Uterus (tissue), 4 donors: ENCODE data around the gene EPB41L1. TPM values are rescaled to one million over a fixed set of nuclear protein-coding genes. Genes with fewer than 3 reads are reported as not detected.

Experiments
- DNase-seq, 2 donors: peaks; one replicate each; pipeline ENCODE4 v3.0.0-alpha.2; 2019 to 2020
- H3K27ac ChIP-seq, 2 donors: fragments of 200-600 bp; sonication (generic); 1 replicate in 1 of 2; 2 replicates in 1 of 2; pipeline ENCODE4 v1.5.1; 2016 to 2018
- H3K27me3 ChIP-seq, 2 donors: fragments of 200-600 bp; sonication (generic); one replicate each; pipeline ENCODE4 v1.5.1; 2018 to 2019; ENCODE audit warnings: control low read depth in 1 of 2
- H3K36me3 ChIP-seq, 2 donors: fragments of 200-600 bp; sonication (generic); one replicate each; pipeline ENCODE4 v1.5.1; 2019; ENCODE audit warnings: control low read depth in 1 of 2
- H3K4me1 ChIP-seq, 2 donors: fragments of 200-600 bp; sonication (generic); one replicate each; pipeline ENCODE4 v1.5.1; 2018 to 2019; ENCODE audit warnings: control low read depth in 1 of 2
- H3K4me3 ChIP-seq, 2 donors: fragments of 200-600 bp; sonication (generic); 1 replicate in 1 of 2; 2 replicates in 1 of 2; pipeline ENCODE4 v1.5.1; 2018 to 2019; ENCODE audit warnings: mild to moderate bottlenecking in 1 of 2
- H3K9me3 ChIP-seq, 2 donors: fragments of 200-600 bp; sonication (generic); one replicate each; pipeline ENCODE4 v1.5.1; 2019; ENCODE audit warnings: control low read depth in 1 of 2
- CTCF ChIP-seq, 4 experiments: fragments of 200-600 bp in 2 of 4; fragments of 450-650 bp in 2 of 4; sonication (generic) in 2 of 4; IDR thresholded peaks; one replicate each; pipeline ENCODE4 v1.5.1; 2016 to 2019; ENCODE audit warnings: antibody characterized with exemption in 4 of 4, mild to moderate bottlenecking in 2 of 4, moderate library complexity in 1 of 4
- POLR2A ChIP-seq, 2 donors: fragments of 450-650 bp; IDR thresholded peaks; one replicate each; pipeline ENCODE4 v1.6.1; 2016; ENCODE audit warnings: antibody characterized with exemption in 2 of 2, mild to moderate bottlenecking in 1 of 2, moderate library complexity in 1 of 2
- intact Hi-C: fragments of 100-400 bp; cut with DNase I; formaldehyde crosslinking; loops from one replicate; pipeline ENCODE4 v1.15.1; 2023; ENCODE audit warnings: low total_unique reads
- total RNA-seq, 4 donors: library from RNA; depleted of rRNA in 3 of 4; stranded (reverse); fragments of >200 nt in 3 of 4; gene quantifications; one replicate each; pipeline versions ENCODE4 v1.1.0 to v1.2.4, GENCODE V29; 2014 to 2023
- donor health status: DM: yes; HTN: yes; CAD: no.

The EPB41L1 gene
- total RNA-seq, 4 donors from 2014 or later: 4.9 to 69.2 (median 33.2) TPM

- DNase-seq: no peak
- TF ChIP-seq POLR2A (IDR thresholded peaks at IDR 0.05) (no peak), CTCF (IDR thresholded peaks at IDR 0.05) (no peak)
- H3K27ac ChIP-seq: no peak overlapping the region
- intact Hi-C loops: no loop called here
- no peaks in the 10 kb centered on the region for H3K4me1 ChIP-seq
- no peak overlapping the region for H3K4me3 ChIP-seq
- no peaks in the 10 kb centered on the region for H3K36me3 ChIP-seq
- H3K9me3 ChIP-seq: no peaks in the 10 kb centered on the region
- no peaks in the 10 kb centered on the region for H3K27me3 ChIP-seq
These were observed 115.0 kb downstream of the EPB41L1 start for GRCh38 chr20:36269507-36269906.

- Histone ChIP-seq H3K9me3 (no peaks in the 10 kb centered on the region), H3K27ac (no peak overlapping the region)
These were observed 116.5 kb downstream of the EPB41L1 start for GRCh38 chr20:36270744-36271638.

DNA sequence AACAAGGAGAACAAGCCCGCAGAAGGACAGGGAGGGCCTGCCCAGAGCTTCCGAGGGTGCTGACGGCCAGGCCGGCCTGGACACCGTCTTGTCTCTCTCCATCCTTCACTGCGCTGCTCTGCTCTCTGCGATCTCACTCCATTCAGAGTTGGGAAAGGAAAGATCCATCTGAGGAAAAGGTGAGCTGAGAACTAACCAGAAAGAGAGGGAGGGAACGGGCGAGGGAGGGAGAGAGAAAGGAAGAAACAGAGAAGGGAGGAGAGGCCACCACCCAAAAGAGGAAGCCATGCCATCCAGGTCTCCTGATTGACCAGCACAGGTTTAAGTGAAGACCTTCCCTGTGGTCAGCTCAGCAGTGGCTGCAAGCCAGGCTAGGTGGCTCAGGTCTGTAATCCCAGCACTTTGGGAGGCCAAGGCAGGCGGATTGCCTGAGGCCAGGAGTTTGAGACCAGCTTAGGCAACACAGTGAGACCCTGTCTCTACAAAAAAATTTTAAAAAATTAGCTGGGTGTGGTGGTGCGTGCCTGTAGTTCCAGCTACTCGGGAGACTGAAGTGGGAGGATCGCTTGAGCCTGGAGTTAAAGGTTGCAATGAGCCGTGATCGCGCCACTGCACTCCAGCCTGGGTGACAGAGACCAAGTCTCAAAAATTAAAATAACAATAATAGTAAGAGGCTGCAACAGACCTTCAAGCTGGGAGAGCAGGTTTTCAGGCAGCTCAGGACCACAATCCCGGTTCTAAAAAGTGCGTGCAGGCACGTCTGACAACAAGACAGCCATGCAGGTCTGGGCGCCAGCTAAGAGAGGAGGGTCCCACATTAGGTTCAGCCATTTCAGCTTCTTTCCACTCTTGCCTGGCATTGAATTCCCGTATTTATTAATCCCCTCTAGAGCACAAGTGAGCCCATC is 117.4 kb downstream of the EPB41L1 start:
- Histone ChIP-seq H3K9me3 (no peaks in the 10 kb centered on the region), H3K4me3 (no peak overlapping the region), H3K36me3 (no peaks in the 10 kb centered on the region), H3K27me3 (no peaks in the 10 kb centered on the region), H3K4me1 (no peaks in the 10 kb centered on the region), H3K27ac (no peak overlapping the region)
- no peak for TF ChIP-seq CTCF (IDR thresholded peaks at IDR 0.05)
- TF ChIP-seq POLR2A (IDR thresholded peaks at IDR 0.05): no peak
- DNase-seq: no peak
- intact Hi-C loops: no loop called here

More at GRCh38 chr20:36270744-36271638, 116.5 kb downstream of the EPB41L1 start:
- no peaks in the 10 kb centered on the region for H3K4me1 ChIP-seq
- DNase-seq: no peak
- no peaks in the 10 kb centered on the region for H3K36me3 ChIP-seq
- H3K27me3 ChIP-seq: no peaks in the 10 kb centered on the region
- intact Hi-C loops: no loop called here
- TF ChIP-seq CTCF (IDR thresholded peaks at IDR 0.05): no peak
- TF ChIP-seq POLR2A (IDR thresholded peaks at IDR 0.05): no peak
- H3K4me3 ChIP-seq: no peak overlapping the region

DNA sequence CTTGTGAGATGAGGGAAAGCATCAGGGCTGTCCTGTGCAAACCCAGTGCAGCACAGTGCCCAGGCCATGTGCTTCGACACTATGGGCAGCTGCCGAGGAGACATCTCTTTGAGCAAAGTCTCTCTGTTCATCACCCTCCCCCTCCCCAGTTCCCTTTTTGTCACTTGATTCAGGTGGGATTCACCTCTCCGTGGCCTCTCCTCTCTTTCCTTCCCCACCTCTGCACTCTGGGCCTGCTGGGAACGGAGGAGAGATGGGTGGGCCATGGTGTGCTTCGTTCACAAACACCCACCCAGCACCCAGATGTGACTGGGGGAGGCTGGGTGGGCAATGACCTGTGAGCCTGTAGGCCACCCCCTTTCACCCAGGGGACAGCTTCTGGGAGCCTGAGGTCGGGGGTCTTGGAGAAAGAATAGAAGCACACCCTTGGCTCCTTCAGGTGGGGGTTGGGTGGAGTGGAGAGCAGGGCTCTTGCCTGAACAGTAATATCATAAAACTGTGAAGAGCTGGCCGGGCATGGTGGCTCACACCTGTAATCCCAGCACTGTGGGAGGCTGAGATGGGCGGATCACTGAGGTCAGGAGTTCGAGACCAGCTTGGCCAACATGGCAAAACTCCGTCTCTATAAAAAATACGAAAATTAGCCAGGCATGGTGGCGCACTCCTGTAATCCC is 118.1 kb downstream of the EPB41L1 start:
- Histone ChIP-seq H3K27ac (no peak overlapping the region), H3K36me3 (no peaks in the 10 kb centered on the region), H3K9me3 (no peaks in the 10 kb centered on the region), H3K4me1 (no peaks in the 10 kb centered on the region), H3K4me3 (no peak overlapping the region), H3K27me3 (no peaks in the 10 kb centered on the region)
- TF ChIP-seq POLR2A (IDR thresholded peaks at IDR 0.05): no peak
- no peak for TF ChIP-seq CTCF (IDR thresholded peaks at IDR 0.05)
- DNase-seq: no peak
- intact Hi-C loops: no loop called here
